ENCODE data around the gene ADGRA3.

- TF ChIP-seq EZH2 (IDR thresholded peaks at IDR 0.05; ENCODE audit: borderline replicate concordance, insufficient read depth, low read length, poor library complexity, severe bottlenecking) (no peak), REST (IDR thresholded peaks at IDR 0.05; ENCODE audit: borderline replicate concordance) (no peak), TAF1 (IDR thresholded peaks at IDR 0.05; ENCODE audit: low read depth) (no peak), MXI1 (conservative IDR thresholded peaks at IDR 0.05; ENCODE audit: poor library complexity, severe bottlenecking) (no peak), POLR2AphosphoS5 (IDR thresholded peaks at IDR 0.05) (no peak), EP300 (conservative IDR thresholded peaks at IDR 0.05; ENCODE audit: poor library complexity, severe bottlenecking) (no peak), RAD21 (conservative IDR thresholded peaks at IDR 0.05) (no peak), SMC3 (conservative IDR thresholded peaks at IDR 0.05; ENCODE audit: poor library complexity) (no peak)
- TF ChIP-seq, protein P1, sequence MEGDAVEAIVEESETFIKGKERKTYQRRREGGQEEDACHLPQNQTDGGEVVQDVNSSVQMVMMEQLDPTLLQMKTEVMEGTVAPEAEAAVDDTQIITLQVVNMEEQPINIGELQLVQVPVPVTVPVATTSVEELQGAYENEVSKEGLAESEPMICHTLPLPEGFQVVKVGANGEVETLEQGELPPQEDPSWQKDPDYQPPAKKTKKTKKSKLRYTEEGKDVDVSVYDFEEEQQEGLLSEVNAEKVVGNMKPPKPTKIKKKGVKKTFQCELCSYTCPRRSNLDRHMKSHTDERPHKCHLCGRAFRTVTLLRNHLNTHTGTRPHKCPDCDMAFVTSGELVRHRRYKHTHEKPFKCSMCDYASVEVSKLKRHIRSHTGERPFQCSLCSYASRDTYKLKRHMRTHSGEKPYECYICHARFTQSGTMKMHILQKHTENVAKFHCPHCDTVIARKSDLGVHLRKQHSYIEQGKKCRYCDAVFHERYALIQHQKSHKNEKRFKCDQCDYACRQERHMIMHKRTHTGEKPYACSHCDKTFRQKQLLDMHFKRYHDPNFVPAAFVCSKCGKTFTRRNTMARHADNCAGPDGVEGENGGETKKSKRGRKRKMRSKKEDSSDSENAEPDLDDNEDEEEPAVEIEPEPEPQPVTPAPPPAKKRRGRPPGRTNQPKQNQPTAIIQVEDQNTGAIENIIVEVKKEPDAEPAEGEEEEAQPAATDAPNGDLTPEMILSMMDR (IDR thresholded peaks at IDR 0.05; ENCODE audit: poor library complexity, severe bottlenecking): no peak
Measured at GRCh38 chr4:22398671-22399070, 117.2 kb downstream of the ADGRA3 start.
